ENCODE results near the gene JAML. TPM values are rescaled to one million over a fixed set of nuclear protein-coding genes. Genes with fewer than 3 reads are reported as not detected.
A peak's percentile ranks its signal among the peaks of the same experiment; 100 is the strongest.

JAML gene
- total and polyA plus RNA-seq, 8 donors: 3.7 to 47.2 (median 7.1) TPM

DNA sequence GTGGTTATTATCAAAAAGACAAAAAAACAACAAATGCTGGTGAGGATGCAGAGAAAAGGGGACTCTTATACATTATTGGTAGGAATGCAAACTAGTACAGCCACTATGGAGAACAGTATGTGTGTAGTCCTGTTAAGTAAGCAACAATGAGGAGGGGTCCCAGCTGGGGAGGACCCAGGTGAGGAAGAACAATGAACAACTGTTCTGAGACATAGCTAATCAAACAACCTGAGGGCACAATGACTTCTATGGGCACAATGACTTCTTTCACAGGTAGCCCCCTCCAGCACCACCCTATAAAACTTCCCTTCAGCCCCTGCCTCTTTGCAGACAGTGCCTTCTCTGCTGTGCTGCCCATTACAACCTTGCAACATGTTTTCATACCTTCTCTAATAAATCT, 5.6 kb downstream of the JAML start:
- Histone ChIP-seq H3K4me1 (peaks cover 0 to 88% of the 10 kb centered on the region in 2 donors), H3K4me3 (no peak overlapping the region), H3K9me3 (no peaks in the 10 kb centered on the region), H3K27ac (no peak overlapping the region), H3K36me3 (no peaks in the 10 kb centered on the region), H3K27me3 (no peaks in the 10 kb centered on the region)
- no peak for DNase-seq
- no peak for ATAC-seq
- intact Hi-C loops (cut with DNase I): no loop called here
- TF ChIP-seq, protein P1, sequence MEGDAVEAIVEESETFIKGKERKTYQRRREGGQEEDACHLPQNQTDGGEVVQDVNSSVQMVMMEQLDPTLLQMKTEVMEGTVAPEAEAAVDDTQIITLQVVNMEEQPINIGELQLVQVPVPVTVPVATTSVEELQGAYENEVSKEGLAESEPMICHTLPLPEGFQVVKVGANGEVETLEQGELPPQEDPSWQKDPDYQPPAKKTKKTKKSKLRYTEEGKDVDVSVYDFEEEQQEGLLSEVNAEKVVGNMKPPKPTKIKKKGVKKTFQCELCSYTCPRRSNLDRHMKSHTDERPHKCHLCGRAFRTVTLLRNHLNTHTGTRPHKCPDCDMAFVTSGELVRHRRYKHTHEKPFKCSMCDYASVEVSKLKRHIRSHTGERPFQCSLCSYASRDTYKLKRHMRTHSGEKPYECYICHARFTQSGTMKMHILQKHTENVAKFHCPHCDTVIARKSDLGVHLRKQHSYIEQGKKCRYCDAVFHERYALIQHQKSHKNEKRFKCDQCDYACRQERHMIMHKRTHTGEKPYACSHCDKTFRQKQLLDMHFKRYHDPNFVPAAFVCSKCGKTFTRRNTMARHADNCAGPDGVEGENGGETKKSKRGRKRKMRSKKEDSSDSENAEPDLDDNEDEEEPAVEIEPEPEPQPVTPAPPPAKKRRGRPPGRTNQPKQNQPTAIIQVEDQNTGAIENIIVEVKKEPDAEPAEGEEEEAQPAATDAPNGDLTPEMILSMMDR (IDR thresholded peaks at IDR 0.05): no peak

DNA sequence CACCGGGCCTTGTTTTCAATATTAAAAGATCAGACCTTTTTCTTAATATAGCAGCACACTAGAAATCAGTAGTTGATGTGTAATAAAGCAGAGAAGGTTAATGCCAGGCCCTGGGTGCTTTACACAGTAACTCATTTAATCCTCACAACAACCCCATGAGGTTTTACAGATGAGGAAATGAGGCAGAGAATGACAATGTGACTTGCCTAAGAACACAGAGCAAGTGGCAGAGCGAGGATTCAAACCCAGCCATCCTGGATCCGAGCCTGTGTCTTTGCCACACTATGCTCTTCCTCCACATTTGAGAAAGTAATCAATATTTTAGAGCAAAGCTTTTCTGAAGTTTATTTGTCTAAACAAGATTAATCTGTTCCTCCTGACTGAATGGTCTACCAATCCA, 7.2 kb downstream of the JAML start:
- no peak for ATAC-seq

DNA sequence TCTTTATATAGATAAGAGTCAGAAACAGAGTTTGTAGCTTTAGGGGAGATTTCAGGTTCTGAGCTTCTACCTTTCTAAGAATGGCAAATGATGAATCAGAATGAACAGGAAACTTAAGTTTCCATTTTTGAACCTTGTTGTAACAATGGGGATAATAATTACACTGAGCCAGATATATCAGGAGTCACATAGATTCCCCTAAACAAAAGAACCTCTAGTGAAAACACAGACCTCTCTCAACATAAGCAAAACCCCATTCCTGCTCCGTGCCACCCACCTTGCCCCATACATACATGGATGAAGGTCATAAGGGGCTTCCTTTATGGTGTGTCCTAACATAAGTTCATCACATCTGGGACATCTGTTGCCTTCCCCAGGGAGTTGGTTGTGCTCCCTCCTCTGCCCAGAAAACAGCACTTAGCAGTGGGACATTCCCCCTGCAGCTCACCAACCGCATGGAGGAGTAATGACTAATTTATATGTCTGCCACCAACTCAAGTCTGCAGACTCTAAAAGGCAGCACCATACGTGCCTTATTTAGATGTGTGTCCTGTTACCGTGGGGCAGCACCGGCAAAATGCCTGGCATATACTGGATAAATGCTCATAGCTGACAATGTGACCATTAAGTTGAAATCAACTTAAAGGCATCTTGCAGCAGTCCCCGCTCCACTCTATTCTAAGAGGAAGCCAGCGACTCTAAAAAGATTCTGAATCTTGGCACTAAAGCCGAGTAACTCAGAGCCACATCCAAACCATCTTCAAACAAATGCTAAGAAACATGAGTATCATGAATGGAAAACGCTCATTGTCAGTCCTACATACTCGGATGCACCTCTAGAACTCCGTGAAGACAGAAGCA, 8.0 kb downstream of the JAML start:
- no peak overlapping the region for H3K4me3 ChIP-seq
- no peaks in the 10 kb centered on the region for H3K27me3 ChIP-seq
- no peaks in the 10 kb centered on the region for H3K36me3 ChIP-seq
- intact Hi-C loops (cut with DNase I): no loop called here
- H3K4me1 ChIP-seq: peaks cover 5 to 96% of the 10 kb centered on the region in 2 donors
- no peaks in the 10 kb centered on the region for H3K9me3 ChIP-seq
- ATAC-seq (no peak), DNase-seq (no peak)
- TF ChIP-seq, protein P1 (IDR thresholded peaks at IDR 0.05): no peak
- peak overlapping the region in 1 of 2 donors; percentile 18 for H3K27ac ChIP-seq

More for the DNA sequence above, 7.2 kb downstream of the JAML start:
- H3K4me3 ChIP-seq: no peak overlapping the region
- TF ChIP-seq, protein P1 (IDR thresholded peaks at IDR 0.05): no peak
- H3K27me3 ChIP-seq: no peaks in the 10 kb centered on the region
- no peaks in the 10 kb centered on the region for H3K36me3 ChIP-seq
- intact Hi-C loops (cut with DNase I): no loop called here
- DNase-seq: no peak
- peak overlapping the region in 1 of 2 donors; percentile 18 for H3K27ac ChIP-seq
- H3K4me1 ChIP-seq: peaks cover 0 to 94% of the 10 kb centered on the region in 2 donors
- no peaks in the 10 kb centered on the region for H3K9me3 ChIP-seq

DNA sequence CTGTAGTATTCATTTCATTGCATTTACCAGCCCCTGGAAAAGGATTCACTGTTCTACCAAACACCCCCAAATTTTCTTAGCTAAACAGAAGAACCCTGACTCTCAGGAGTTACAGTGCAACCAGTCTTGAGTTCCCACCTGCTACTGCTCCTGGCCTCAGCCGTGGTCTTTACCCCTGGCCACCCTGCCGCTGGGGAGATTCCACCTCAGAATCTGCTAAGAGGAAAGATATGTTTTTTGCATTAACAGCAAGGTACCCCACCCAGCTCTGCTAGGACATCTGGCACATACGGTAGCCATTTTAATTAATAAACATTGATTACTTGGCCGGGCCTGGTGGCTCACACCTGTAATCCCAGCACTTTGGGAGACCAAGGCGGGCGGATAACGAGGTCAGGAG, 9.0 kb downstream of the JAML start:
- Histone ChIP-seq H3K4me1 (peaks cover 9 to 98% of the 10 kb centered on the region in 2 donors), H3K27me3 (no peaks in the 10 kb centered on the region), H3K4me3 (no peak overlapping the region), H3K27ac (peak overlapping the region in 1 of 2 donors; percentile 86), H3K9me3 (no peaks in the 10 kb centered on the region), H3K36me3 (no peaks in the 10 kb centered on the region)
- no peak for ATAC-seq
- intact Hi-C loops (cut with DNase I): no loop called here
- TF ChIP-seq, protein P1 (IDR thresholded peaks at IDR 0.05): no peak
- no peak for DNase-seq

DNA sequence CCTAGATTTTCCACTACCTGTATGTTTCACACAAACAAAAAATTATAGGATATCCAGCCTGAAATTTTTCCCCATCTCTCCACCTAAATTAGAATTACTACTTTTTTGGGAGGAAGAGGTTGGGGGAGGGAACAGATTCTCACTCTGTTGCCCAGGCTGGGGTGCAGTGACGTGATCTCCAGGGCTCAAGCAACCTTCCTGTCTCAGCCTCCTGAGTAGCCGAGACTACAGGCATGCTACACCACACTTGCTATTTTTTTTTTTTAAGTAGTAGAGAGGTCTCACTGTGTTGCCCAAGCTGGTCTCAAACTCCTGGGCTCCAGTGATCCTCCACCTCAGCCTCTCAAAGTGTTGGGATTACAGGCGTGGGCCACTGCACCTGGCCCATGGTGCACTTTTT, 9.5 kb downstream of the JAML start:
- no peaks in the 10 kb centered on the region for H3K36me3 ChIP-seq
- DNase-seq (no peak), ATAC-seq (no peak)
- no peaks in the 10 kb centered on the region for H3K27me3 ChIP-seq
- no peaks in the 10 kb centered on the region for H3K9me3 ChIP-seq
- TF ChIP-seq, protein P1 (IDR thresholded peaks at IDR 0.05): no peak
- intact Hi-C loops (cut with DNase I): no loop called here
- peak overlapping the region in 1 of 2 donors; percentile 86 for H3K27ac ChIP-seq
- H3K4me3 ChIP-seq: no peak overlapping the region
- H3K4me1 ChIP-seq: peaks cover 10 to 98% of the 10 kb centered on the region in 2 donors

Measured in left lung (tissue), 10 donors.